Measurements from ENCODE around the gene RASSF3.

Gene RASSF3

GRCh38 chr12:64568298-64568697, 42.0 kb upstream of the RASSF3 start:
- H3K4me3 ChIP-seq (ENCODE audit: low read depth, low read length), result no peak overlapping the region
- ChIA-PET CTCF (interaction anchor here (2.0 to 14.5 kb wide), 2 partner anchors 20 to 129 kb away, joined by 10 to 128 read pairs; no protein-coding TSS in a partner anchor), POLR2A (no interaction called here)
- TF ChIP-seq CTCF (IDR thresholded peaks at IDR 0.05; ENCODE audit: insufficient read depth, low read length, missing control alignments), result no peak
- no peak for DNase-seq (ENCODE audit: low read depth, low spot score)

- no peak overlapping the region for H3K4me3 ChIP-seq (ENCODE audit: low read depth, low read length)
- TF ChIP-seq CTCF (IDR thresholded peaks at IDR 0.05; ENCODE audit: insufficient read depth, low read length, missing control alignments), result no peak
- ChIA-PET POLR2A (no interaction called here), CTCF (interaction anchor here (2.0 to 14.5 kb wide), 2 partner anchors 22 to 127 kb away, joined by 10 to 128 read pairs; no protein-coding TSS in a partner anchor)
- no peak for DNase-seq (ENCODE audit: low read depth, low spot score)
Measured at GRCh38 chr12:64569923-64570691, 40.2 kb upstream of the RASSF3 start.

GRCh38 chr12:64571411-64571810, 38.9 kb upstream of the RASSF3 start:
- POLR2A ChIA-PET, result interaction anchor here (0.7 kb wide), 1 partner anchor 21 kb away, joined by 3 read pairs; no protein-coding TSS in a partner anchor
- no peak for DNase-seq (ENCODE audit: low read depth, low spot score)
- CTCF ChIA-PET, result no interaction called here
- H3K4me3 ChIP-seq (ENCODE audit: low read depth, low read length), result no peak overlapping the region
- no peak for TF ChIP-seq CTCF (IDR thresholded peaks at IDR 0.05; ENCODE audit: insufficient read depth, low read length, missing control alignments)

GRCh38 chr12:64572241-64572640, 38.1 kb upstream of the RASSF3 start:
- POLR2A ChIA-PET, result no interaction called here
- TF ChIP-seq CTCF (IDR thresholded peaks at IDR 0.05; ENCODE audit: insufficient read depth, low read length, missing control alignments), result no peak
- CTCF ChIA-PET, result interaction anchor here (0.7 to 1.2 kb wide), 4 partner anchors 9 to 126 kb away, joined by 3 to 4 read pairs (median 3); no protein-coding TSS in a partner anchor

GRCh38 chr12:64574837-64575236, 35.5 kb upstream of the RASSF3 start:
- H3K4me3 ChIP-seq (ENCODE audit: low read depth, low read length), result no peak overlapping the region
- POLR2A ChIA-PET, result no interaction called here
- no peak for TF ChIP-seq CTCF (IDR thresholded peaks at IDR 0.05; ENCODE audit: insufficient read depth, low read length, missing control alignments)
- CTCF ChIA-PET, result interaction anchor here (1.4 kb wide), 1 partner anchor 9 kb away, joined by 3 read pairs; no protein-coding TSS in a partner anchor
- DNase-seq (ENCODE audit: low read depth, low spot score), result no peak

More at GRCh38 chr12:64572241-64572640, 38.1 kb upstream of the RASSF3 start:
- DNase-seq (ENCODE audit: low read depth, low spot score), result no peak
- H3K4me3 ChIP-seq (ENCODE audit: low read depth, low read length), result no peak overlapping the region

GRCh38 chr12:64577046-64577445, 33.2 kb upstream of the RASSF3 start:
- ChIA-PET POLR2A (no interaction called here), CTCF (no interaction called here)
- TF ChIP-seq CTCF (IDR thresholded peaks at IDR 0.05; ENCODE audit: insufficient read depth, low read length, missing control alignments), result no peak
- no peak for DNase-seq (ENCODE audit: low read depth, low spot score)
- no peak overlapping the region for H3K4me3 ChIP-seq (ENCODE audit: low read depth, low read length)

Measured in AG04449 (cell line).